GM11168 (cell line): ENCODE results near the gene VCY.
"Not testable (repeated sequence)": the region's sequence is repeated elsewhere in the genome, so short reads cannot be mapped to it uniquely, and the experiment has no call there.

Experiments
- in situ Hi-C: fragments of 300-500 bp; cut with MboI; formaldehyde crosslinking; loops from one replicate; pipeline ENCODE4 v1.12.0; 2022; ENCODE audit warnings: low sequenced_read_pairs; ENCODE audit not compliant: unreplicated experiment

VCY gene

GRCh38 chrY:13986373-13986772 is at the start of gene VCY:
Gene VCY, minus strand, starts transcription at chrY:13986473. Its CDS starts 33 bp downstream, at chrY:13986440.
- in situ Hi-C loops, result not testable (repeated sequence)

- in situ Hi-C loops, result loop anchor here (25.0 kb wide), 1 partner anchor 93 kb away; no protein-coding TSS in a partner anchor
Measured at GRCh38 chrY:14030395-14030794, 44.1 kb upstream of the VCY start.

GRCh38 chrY:14011916-14012315 is 25.6 kb upstream of the VCY start:
- in situ Hi-C loops, result not testable (repeated sequence)

- in situ Hi-C loops, result loop anchor here (25.0 kb wide), 1 partner anchor 95 kb away; no protein-coding TSS in a partner anchor
Measured at GRCh38 chrY:13942406-13942805, 43.9 kb downstream of the VCY start.
